Smooth muscle cell (in vitro differentiated cells): ENCODE measurements around the gene ARHGEF1. TPM values are rescaled to one million over a fixed set of nuclear protein-coding genes. Genes with fewer than 3 reads are reported as not detected.

ENCODE experiments used
- DNase-seq: peaks from one replicate; lab custom pipeline; 2025; ENCODE audit not compliant: unreplicated experiment; lab: John Stamatoyannopoulos, UW
- H2AFZ ChIP-seq: fragments of 200-600 bp; sonication (generic); 2 replicates; pipeline ENCODE4 v1.6.0; 2016; ENCODE audit warnings: antibody characterized with exemption, low read depth, mild to moderate bottlenecking
- H3F3A ChIP-seq: fragments of 200-600 bp; sonication (generic); 2 replicates; pipeline ENCODE4 v1.6.0; 2017; ENCODE audit warnings: antibody characterized with exemption, low read depth
- H3K27ac ChIP-seq: fragments of 200-600 bp; sonication (generic); 2 replicates; pipeline ENCODE4 v1.5.1; 2016; ENCODE audit warnings: low read depth, mild to moderate bottlenecking
- H3K27me3 ChIP-seq: fragments of 200-600 bp; sonication (generic); 2 replicates; pipeline ENCODE4 v1.6.1; 2016; ENCODE audit warnings: low read depth, mild to moderate bottlenecking
- H3K36me3 ChIP-seq: fragments of 200-600 bp; sonication (generic); 2 replicates; pipeline ENCODE4 v1.5.1; 2016; ENCODE audit warnings: low read depth
- H3K4me1 ChIP-seq: fragments of 200-600 bp; sonication (generic); 2 replicates; pipeline ENCODE4 v1.5.1; 2016; ENCODE audit warnings: low read depth
- H3K4me2 ChIP-seq: fragments of 200-600 bp; sonication (generic); 2 replicates; pipeline ENCODE4 v1.6.0; 2016; ENCODE audit warnings: mild to moderate bottlenecking
- H3K4me3 ChIP-seq: fragments of 200-600 bp; sonication (generic); 2 replicates; pipeline ENCODE4 v1.5.1; 2016; ENCODE audit warnings: mild to moderate bottlenecking
- H3K79me2 ChIP-seq: fragments of 200-600 bp; sonication (generic); 2 replicates; pipeline ENCODE4 v1.6.0; 2016; ENCODE audit warnings: low read depth, mild to moderate bottlenecking
- H3K9ac ChIP-seq: fragments of 200-600 bp; sonication (generic); 2 replicates; pipeline ENCODE4 v1.6.0; 2016; ENCODE audit warnings: low read depth
- H3K9me3 ChIP-seq: fragments of 200-600 bp; sonication (generic); replicated peaks from 2 replicates; pipeline ENCODE4 v1.5.1; 2016; ENCODE audit warnings: low read depth
- H4K20me1 ChIP-seq: fragments of 200-600 bp; sonication (generic); 2 replicates; pipeline ENCODE4 v1.6.0; 2016; ENCODE audit warnings: low read depth
- WGBS: methylation state at CpG from one replicate; pipeline ENCODE4 v1.1.7; 2016; ENCODE audit warnings: low lambda C conversion rate; 5-methylcytosine and 5-hydroxymethylcytosine counted together
- polyA plus RNA-seq: library from polyadenylated mRNA; unstranded; fragments of >200 nt; fragmentation: Nextera tagmentation; extraction: Ambion mirVana; gene quantifications from 2 replicates; pipeline ENCODE4 v1.2.1, GENCODE V29; 2016
- total RNA-seq: library from RNA; depleted of rRNA; stranded (reverse); fragments of >200 nt; gene quantifications from 2 replicates; pipeline ENCODE4 v1.2.3, GENCODE V29; 2014
- TF ChIP-seq, protein P1 (sequence below): fragments of 200-600 bp; sonication (generic); IDR thresholded peaks from 2 replicates; pipeline ENCODE4 v1.5.1; 2017; ENCODE audit warnings: borderline replicate concordance, mild to moderate bottlenecking, antibody characterized with exemption; ENCODE audit not compliant: insufficient read depth, poor library complexity, severe bottlenecking

Gene ARHGEF1
- total and polyA plus RNA-seq, 2 experiments from 2014 or later = 24.3 to 69.6 TPM

DNA sequence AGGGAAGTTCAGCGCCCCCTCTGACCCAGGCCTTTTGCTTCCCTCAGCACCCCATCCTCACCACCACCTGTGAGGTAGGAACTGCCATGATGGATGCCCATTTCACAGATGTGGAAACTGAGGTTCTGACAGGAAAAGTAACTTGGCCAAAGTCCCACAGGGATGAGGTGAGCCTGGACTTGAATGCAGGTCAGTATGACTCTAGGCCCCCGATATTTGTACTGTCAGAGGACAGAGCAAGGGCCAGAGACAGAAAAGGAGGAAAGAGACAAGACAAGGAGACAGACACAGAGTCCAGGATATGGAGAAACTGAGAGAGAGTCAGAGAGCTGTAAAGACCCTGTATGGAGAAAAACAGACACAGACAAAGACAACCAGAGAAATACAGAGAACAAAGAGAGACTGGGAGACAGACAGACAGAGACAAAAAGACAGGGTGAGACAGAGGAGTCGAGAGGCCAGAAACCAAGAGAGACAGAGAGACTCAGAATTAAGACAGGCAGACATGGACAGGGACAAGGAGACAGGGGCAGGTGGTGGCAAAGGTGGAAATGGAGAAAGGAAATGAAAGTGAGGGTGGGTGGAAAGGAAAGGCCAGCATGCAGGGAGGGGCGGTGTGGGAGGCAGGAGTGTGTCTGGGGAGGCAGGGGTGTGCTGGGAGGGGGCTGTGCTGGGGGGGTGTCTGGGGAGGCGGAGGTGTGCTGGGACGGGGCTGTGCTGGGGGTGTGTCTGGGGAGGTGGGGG lies 40.2 kb downstream of the ARHGEF1 start:
- Histone ChIP-seq H3K4me1 (no peaks in the 10 kb centered on the region), H3K4me3 (no peak overlapping the region), H3K27ac (no peak overlapping the region), H3K4me2 (no peak overlapping the region), H3F3A (no peaks in the 10 kb centered on the region), H4K20me1 (no peaks in the 10 kb centered on the region), H3K36me3 (no peaks in the 10 kb centered on the region), H3K79me2 (no peaks in the 10 kb centered on the region), H3K9ac (no peak overlapping the region), H2AFZ (no peak overlapping the region), H3K27me3 (peaks cover 84% of the 10 kb centered on the region), H3K9me3 (no peaks in the 10 kb centered on the region)
- TF ChIP-seq, protein P1, sequence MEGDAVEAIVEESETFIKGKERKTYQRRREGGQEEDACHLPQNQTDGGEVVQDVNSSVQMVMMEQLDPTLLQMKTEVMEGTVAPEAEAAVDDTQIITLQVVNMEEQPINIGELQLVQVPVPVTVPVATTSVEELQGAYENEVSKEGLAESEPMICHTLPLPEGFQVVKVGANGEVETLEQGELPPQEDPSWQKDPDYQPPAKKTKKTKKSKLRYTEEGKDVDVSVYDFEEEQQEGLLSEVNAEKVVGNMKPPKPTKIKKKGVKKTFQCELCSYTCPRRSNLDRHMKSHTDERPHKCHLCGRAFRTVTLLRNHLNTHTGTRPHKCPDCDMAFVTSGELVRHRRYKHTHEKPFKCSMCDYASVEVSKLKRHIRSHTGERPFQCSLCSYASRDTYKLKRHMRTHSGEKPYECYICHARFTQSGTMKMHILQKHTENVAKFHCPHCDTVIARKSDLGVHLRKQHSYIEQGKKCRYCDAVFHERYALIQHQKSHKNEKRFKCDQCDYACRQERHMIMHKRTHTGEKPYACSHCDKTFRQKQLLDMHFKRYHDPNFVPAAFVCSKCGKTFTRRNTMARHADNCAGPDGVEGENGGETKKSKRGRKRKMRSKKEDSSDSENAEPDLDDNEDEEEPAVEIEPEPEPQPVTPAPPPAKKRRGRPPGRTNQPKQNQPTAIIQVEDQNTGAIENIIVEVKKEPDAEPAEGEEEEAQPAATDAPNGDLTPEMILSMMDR = no peak
- WGBS = 66% methylated on average over 4 of the region's 6 CpGs
- DNase-seq = no peak

DNA sequence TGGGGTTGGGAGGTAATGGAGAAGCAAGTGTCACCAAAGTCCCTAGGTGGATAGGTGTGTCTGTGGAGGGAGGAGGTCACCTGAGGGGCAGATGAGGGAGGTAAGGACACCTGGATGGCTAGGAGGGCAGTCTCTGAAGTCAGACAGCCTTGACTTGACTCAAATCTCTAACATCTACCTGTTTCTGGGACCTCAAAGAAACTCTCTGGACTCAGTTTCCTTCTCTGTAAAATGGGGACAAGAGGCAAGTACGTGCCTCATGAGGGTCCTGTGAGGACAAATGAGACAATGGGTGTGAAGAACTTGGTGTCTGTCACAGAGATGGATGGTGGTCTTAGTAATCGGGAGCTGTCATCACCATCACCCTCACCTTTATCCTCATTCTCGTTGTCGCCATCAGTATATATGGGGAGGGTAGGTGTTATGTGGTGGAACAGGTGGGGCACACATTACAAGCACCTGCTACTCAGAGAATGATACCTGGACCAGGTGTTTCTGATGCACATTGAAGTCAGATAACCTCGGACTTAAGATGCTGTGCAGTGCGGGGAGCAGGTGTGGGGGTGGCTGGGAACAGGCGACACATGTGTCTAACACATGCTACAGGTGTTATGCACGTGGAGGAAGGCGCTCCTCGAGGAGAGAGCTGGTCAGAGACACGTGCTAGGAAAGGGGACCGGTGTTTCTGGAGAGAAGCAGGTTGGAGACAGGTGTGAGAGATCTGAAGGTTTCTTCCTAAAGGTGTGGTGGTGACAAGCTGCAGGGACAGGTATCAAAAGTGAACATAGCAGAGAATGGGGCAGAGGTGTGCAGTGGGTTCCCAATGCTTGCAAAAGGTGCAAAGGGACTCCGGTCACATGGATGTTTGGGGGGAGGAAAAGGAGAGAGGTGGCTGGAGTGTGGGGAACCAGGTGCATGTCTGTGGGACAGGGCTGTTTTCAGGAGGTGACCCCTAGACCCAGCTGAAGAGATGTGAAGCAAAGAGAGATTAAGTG lies 41.5 kb downstream of the ARHGEF1 start:
- H3K27ac ChIP-seq = no peak overlapping the region
- no peak overlapping the region for H3K4me2 ChIP-seq
- H3K9ac ChIP-seq = no peak overlapping the region
- DNase-seq = no peak
- no peaks in the 10 kb centered on the region for H3K9me3 ChIP-seq
- TF ChIP-seq, protein P1 = no peak
- H3K27me3 ChIP-seq = peaks cover 88% of the 10 kb centered on the region
- H4K20me1 ChIP-seq = no peaks in the 10 kb centered on the region
- H3K4me1 ChIP-seq = no peaks in the 10 kb centered on the region
- WGBS = 59% methylated on average over 13 of the region's 13 CpGs
- H3K36me3 ChIP-seq = no peaks in the 10 kb centered on the region
- H3F3A ChIP-seq = no peaks in the 10 kb centered on the region
- no peak overlapping the region for H3K4me3 ChIP-seq
- no peaks in the 10 kb centered on the region for H3K79me2 ChIP-seq
- H2AFZ ChIP-seq = no peak overlapping the region

DNA sequence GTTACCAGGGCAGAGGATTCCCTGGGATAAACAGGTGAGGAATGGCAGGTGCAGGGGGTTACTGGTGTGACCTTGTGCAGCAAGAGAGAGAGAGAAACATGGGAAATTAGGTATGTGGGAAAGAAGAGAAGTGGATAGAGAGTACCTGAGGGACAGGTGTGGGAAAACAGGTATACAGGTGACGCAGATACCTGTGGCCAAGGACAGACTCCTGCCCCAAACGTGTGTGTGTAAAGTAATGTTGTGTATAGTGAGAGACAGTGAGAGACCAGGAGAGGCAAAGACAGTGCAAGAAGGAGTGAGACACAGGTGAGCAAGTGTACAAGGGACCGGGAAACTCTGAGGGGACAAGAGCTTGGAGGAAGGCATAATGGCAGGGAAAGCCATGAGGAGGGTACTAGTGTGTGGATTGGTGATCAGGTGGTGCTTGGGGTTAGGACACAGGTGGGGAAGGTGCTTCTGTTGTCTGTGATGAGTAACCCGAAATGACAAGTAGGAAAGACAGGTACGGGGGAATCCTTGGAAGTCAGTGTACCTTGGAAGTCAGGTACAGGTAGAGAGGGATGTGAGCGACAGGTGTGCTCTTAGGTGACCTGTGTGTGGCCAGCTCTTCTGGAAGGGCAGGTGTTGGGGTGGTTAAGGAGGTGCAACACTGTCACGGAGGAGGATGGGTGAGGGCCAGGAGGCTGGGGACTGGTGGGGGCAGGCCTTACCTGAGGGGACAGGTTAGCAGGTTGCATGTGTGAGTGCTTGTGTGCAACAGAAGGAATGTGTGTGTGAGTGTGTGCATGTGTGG lies 42.4 kb downstream of the ARHGEF1 start:
- Histone ChIP-seq H2AFZ (no peak overlapping the region), H3K9ac (no peak overlapping the region), H3K27ac (no peak overlapping the region), H3K4me3 (no peak overlapping the region), H3K36me3 (no peaks in the 10 kb centered on the region), H3K79me2 (no peaks in the 10 kb centered on the region), H3K9me3 (no peaks in the 10 kb centered on the region), H3K27me3 (peaks cover 94% of the 10 kb centered on the region), H3K4me1 (no peaks in the 10 kb centered on the region), H3K4me2 (no peak overlapping the region), H4K20me1 (peaks cover 3% of the 10 kb centered on the region), H3F3A (no peaks in the 10 kb centered on the region)
- TF ChIP-seq, protein P1 = no peak
- 64% methylated on average over 7 of the region's 7 CpGs for WGBS
- no peak for DNase-seq
